GM18526 (cell line): ENCODE data around the gene MAPK7.

ENCODE experiments used
- POLR2A ChIP-seq: IDR thresholded peaks from 3 replicates; pipeline ENCODE4 v1.6.1; 2011; ENCODE audit not compliant: insufficient read length; ENCODE audit errors: extremely low read depth

The MAPK7 gene

DNA sequence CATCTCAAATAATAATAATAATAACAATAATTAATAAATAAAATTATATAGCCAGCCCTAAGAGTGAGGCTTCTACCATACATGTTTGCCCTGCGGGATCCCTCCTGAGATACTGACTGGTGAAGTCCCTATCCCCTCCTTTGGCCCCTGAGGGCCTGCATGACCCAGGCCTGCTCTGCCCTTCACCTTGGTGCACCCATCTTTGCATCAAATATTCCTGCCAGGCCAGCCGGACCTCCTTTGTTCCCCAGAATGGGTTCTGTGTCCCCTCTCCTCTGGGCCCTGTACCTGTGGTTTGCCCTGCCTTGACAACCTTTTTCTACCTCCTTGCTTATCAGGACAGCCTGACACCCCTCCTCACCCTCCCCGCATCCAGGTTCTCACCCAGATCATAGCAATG is 30.8 kb downstream of the MAPK7 start:
- no peak for TF ChIP-seq POLR2A

GRCh38 chr17:19409509-19409908 is 31.2 kb downstream of the MAPK7 start:
- no peak for TF ChIP-seq POLR2A

DNA sequence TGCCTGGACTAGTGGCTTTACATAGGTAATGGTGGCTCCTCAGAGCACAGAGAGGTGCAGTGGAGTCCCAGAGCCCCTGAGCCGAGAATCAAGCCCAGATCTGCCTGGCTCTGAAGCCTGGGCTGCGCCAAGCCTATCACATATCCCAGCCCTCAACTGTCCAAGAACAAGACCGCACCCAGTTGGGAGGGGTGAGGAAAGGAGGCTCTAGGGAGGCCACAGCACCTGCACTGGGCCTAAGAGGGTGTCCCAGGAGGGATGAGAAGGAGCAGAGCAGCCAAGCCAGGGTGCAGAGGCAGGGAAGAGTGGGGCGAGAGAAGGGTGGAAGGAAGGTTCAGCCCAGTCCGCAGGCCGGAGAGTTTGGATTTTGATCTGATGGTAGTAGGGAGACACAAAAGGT is 31.8 kb downstream of the MAPK7 start:
- TF ChIP-seq POLR2A: no peak

DNA sequence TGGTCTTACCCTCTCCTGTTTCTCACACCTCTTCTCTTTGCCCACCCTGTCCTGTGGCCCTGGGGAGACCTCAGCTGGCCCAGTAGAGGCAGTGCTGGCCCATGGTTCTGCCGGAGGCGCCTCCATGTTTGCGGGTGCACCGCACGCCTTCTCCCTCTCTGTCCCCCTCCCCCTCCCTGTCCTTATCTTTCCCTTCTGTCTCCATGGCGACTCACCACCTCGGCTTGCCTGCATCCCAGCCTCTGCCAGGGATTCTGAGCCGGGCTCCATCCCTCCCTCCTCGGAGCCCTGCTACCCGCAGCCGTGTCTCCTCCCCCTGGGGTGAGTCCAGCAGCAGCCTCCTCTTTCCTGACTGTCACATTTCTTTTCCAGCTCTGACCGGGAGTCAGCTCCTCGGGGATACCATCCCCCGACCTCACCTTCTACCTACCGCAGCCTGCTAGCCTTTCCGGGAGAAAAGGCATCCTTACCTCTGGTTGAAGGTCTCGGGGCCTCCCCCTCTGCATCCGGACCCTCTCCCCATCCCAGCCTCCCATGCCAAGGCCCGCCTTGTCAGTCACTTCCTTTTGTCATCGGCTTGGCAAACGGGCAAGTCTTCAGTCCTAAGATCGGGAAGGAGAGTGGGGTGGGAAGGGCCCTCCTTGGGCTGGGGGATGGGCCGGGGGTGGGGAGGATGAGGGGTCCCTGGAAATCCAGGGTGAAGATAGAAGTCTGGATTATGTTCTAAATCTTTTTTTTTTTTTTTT is 32.8 kb downstream of the MAPK7 start, which contains the start of gene RNF112:
TSS of gene RNF112 (plus strand) at position 358 of the 746 bp plus-strand sequence. CDS start at position 535, 177 bp downstream.
- no peak for TF ChIP-seq POLR2A

- TF ChIP-seq POLR2A: no peak
Measured at GRCh38 chr17:19411631-19412030, 33.3 kb downstream of the MAPK7 start.

- no peak for TF ChIP-seq POLR2A
Measured at GRCh38 chr17:19412510-19412909, 34.2 kb downstream of the MAPK7 start.

GRCh38 chr17:19412984-19413383 is 34.7 kb downstream of the MAPK7 start:
- no peak for TF ChIP-seq POLR2A

DNA sequence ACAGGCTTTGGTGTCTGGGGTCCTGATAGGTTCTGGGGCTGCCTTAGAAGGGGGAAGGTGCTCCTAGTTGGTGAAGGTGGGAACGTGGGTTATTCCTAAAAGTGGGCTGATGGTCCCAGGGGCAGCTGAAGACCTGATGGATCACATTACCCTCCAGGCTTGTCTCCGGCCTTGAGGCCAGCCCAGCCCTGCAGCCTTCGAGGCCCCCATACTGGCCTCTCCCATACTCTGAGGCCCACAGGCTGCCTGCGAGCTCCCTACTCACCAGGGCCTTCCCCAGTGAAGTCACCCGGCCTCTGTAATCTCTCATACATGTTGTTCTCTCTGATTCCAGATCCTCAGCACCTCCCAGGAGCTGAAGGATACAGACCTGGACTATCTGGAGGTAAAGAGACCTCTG is 35.5 kb downstream of the MAPK7 start:
- TF ChIP-seq POLR2A: no peak

- TF ChIP-seq POLR2A: no peak
Measured at GRCh38 chr17:19414396-19415280, 36.3 kb downstream of the MAPK7 start.

- TF ChIP-seq POLR2A: no peak
Measured at GRCh38 chr17:19415311-19415710, 37.0 kb downstream of the MAPK7 start.

- TF ChIP-seq POLR2A: no peak
Measured at GRCh38 chr17:19415806-19416775, 37.8 kb downstream of the MAPK7 start.

DNA sequence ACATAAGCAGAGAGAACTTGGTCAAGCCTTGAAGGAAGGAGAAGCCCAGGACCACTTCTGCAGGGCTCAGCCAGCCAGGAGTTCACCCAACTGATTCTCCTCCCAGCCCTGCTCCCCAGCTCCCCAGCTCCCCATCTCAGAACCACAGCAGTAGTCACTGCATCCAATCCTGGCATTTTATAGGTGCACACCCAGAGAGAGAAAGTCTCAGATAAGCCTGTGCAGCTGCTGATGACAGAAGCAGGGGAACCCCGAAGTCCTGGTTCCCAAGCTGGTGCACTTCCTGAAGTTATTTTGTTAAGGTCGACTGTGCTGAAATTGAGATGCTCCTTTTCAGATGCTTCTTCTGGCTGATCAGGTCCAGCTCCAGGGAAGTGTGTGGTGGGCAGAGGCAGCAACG is 39.3 kb downstream of the MAPK7 start:
- TF ChIP-seq POLR2A: no peak

DNA sequence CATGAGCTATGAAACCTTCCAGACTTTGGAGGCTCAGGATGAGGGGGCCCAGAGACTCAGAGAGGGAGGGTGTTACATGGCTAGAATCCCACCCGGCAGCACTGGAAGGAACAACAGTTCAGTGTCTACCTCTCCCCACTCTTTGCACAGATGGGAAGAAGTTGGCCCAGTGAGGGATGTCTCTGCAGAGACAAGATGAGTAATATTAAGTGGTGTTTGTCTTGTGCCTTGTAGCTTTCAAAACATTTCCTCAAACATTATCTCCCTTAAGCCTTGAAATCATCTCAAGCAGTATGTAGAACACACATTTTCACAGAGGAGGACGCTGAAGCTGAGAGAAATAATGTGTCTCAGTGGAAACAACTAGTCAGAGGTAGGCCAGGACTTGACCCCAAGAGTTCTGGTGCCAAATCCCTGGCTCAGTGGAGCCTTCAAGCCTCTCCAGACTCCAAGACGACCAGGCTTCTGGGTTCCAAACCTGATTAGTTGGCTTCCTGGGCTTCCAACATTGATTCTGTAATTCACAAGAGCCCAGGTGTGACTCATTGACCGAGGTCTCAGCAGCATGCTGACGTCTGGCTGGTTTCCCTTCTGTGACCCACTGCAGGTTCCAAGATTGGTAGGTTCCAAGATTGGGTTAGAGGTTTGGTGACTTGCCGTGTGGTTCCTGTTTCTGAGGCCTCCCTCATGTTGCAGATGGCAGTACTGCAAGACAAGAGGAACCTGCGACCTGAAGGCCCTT is 40.1 kb downstream of the MAPK7 start:
- TF ChIP-seq POLR2A: no peak

- no peak for TF ChIP-seq POLR2A
Measured at GRCh38 chr17:19421219-19421618, 42.9 kb downstream of the MAPK7 start.
